AG04450 (cell line): ENCODE data around the gene RANGAP1. TPM values are rescaled to one million over a fixed set of nuclear protein-coding genes. Genes with fewer than 3 reads are reported as not detected.
A peak's percentile ranks its signal among the peaks of the same experiment; 100 is the strongest.
"Not testable (repeated sequence)": the region's sequence is repeated elsewhere in the genome, so short reads cannot be mapped to it uniquely, and the experiment has no call there.

Experiments used
- CTCF ChIA-PET: fragments of 300-600, 350-600 bp; formaldehyde crosslinking; extraction: SDS; loops from one replicate; lab custom pipeline; 2022; ENCODE audit warnings: antibody characterized with exemption, inconsistent platforms; lab: Charles Lee
- POLR2A ChIA-PET: fragments of 350-600 bp; formaldehyde crosslinking; extraction: SDS; loops from one replicate; lab custom pipeline; 2021; ENCODE audit warnings: antibody characterized with exemption, inconsistent platforms; lab: Yijun Ruan, JAX
- DNase-seq: peaks from one replicate; pipeline ENCODE4 v3.0.0-alpha.2; 2011; ENCODE audit warnings: low read depth, low spot score
- H3K27ac ChIP-seq: one replicate; pipeline ENCODE4 v1.5.1; 2012; ENCODE audit warnings: low read depth, low read length, control low read depth
- H3K27me3 ChIP-seq: one replicate; pipeline ENCODE4 v1.6.0; 2012; ENCODE audit warnings: low read length; ENCODE audit not compliant: control insufficient read depth, insufficient read depth
- H3K4me3 ChIP-seq: 2 replicates; pipeline ENCODE4 v1.5.1; 2011; ENCODE audit warnings: mild to moderate bottlenecking, low read depth, low read length, control low read depth
- H3K9me3 ChIP-seq: 2 replicates; pipeline ENCODE4 v1.5.1; 2012; ENCODE audit warnings: low read length; ENCODE audit not compliant: control insufficient read depth, insufficient read depth
- polyA plus RNA-seq: library from polyadenylated mRNA; depleted of rRNA; stranded (reverse); fragments of >200 nt; gene quantifications from 2 replicates; pipeline ENCODE4 v1.2.3, GENCODE V29; 2011
- TF ChIP-seq, protein P1 (sequence below): IDR thresholded peaks from 2 replicates; pipeline ENCODE4 v1.5.1; 2011; ENCODE audit warnings: low read depth, low read length, control low read depth, inconsistent platforms

Gene RANGAP1
- polyA plus RNA-seq, 1 experiment: 75.8 TPM

DNA sequence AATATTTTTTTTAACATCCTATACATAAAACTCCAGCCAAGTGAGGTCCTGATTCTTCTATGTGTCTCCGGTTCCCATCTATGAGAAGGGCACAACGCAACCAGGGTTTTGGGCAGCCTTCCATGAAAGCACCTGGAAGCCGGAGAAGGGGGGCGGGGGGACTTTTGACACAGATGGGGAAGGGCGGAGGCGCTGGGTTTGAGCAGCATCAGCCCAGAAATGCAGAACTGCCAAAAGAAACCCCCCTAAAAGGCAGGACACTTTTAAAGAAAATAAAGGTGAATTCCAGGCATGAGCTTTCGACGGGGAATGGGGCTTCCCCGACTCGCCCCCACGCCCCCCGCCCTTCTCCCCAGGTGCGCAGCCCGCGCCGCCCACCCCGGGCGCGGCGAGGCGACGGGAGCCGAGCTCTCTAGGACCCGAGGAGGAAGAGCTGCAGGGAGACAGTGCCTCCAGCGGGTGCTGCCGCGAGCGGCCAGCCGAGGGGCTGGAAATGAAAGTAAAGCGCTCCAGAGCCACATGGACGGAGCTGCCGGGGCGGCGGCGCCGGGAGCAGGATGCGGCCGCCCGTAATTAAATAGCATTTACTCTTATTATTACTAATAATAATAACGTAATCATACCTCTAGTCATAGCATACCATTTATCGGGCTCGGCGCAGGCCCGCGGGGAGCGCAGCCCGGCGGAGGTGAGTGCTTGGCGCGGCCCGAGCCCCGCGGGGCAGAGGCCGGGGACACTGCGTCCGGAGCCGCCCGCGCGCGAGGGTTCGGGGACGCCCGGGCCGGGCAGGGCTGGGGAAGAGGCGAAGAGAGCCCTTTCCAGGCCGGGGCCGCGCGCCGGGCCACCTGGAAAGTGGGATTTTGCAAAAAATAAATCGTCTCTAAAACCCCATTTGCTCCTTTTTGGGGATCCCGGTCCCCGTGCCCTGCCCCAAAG lies 15.4 kb upstream of the RANGAP1 start, which contains the start of gene ZC3H7B:
TSS of gene ZC3H7B (plus strand) at position 441 of the 936 bp plus-strand sequence. CDS start 19,136 bp downstream, outside the sequence.
- Histone ChIP-seq H3K27ac (peak within 1 kb of the TSS; percentile 73), H3K27me3 (no peaks in the 10 kb centered on the region), H3K4me3 (peak within 1 kb of the TSS; percentile 73), H3K9me3 (no peaks in the 10 kb centered on the region)
- POLR2A ChIA-PET: interaction anchor here (0.6 to 1.1 kb wide), 8 partner anchors 10 to 288 kb away, joined by 3 to 11 read pairs (median 6); partner anchors contain the start of genes PMM1, RANGAP1 and TEF
- TF ChIP-seq, protein P1, sequence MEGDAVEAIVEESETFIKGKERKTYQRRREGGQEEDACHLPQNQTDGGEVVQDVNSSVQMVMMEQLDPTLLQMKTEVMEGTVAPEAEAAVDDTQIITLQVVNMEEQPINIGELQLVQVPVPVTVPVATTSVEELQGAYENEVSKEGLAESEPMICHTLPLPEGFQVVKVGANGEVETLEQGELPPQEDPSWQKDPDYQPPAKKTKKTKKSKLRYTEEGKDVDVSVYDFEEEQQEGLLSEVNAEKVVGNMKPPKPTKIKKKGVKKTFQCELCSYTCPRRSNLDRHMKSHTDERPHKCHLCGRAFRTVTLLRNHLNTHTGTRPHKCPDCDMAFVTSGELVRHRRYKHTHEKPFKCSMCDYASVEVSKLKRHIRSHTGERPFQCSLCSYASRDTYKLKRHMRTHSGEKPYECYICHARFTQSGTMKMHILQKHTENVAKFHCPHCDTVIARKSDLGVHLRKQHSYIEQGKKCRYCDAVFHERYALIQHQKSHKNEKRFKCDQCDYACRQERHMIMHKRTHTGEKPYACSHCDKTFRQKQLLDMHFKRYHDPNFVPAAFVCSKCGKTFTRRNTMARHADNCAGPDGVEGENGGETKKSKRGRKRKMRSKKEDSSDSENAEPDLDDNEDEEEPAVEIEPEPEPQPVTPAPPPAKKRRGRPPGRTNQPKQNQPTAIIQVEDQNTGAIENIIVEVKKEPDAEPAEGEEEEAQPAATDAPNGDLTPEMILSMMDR: peak; percentile 66
- CTCF ChIA-PET: interaction anchor here (0.6 to 1.8 kb wide), 7 partner anchors 12 to 403 kb away, joined by 3 to 7 read pairs (median 3); no protein-coding TSS in a partner anchor
- DNase-seq: peak; percentile 27

DNA sequence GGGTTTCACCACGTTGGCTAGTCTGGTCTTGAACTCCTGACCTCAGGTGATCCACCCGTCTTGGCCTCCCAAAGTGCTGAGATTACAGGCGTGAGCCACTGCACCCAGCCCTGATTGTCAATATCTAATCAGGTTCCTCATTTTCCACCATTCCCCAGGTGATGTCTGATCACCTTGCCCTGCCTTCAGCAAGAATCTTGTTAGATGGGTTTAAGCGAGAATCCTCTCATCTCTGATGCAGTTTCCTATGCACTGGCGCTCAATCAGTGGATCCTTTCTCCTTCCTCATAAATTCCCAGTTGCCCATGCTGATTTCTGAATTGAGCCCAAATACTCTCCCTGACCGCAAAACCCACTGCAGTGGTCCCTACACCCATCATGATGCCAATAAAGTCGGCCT lies 14.7 kb upstream of the RANGAP1 start:
- POLR2A ChIA-PET: interaction anchor here (1.0 to 1.1 kb wide), 4 partner anchors 11 to 81 kb away, joined by 3 to 11 read pairs (median 8); partner anchors contain the start of genes RANGAP1 and TEF
- CTCF ChIA-PET: interaction anchor here (0.7 to 1.8 kb wide), 3 partner anchors 13 to 57 kb away, joined by 3 to 7 read pairs (median 6); no protein-coding TSS in a partner anchor

DNA sequence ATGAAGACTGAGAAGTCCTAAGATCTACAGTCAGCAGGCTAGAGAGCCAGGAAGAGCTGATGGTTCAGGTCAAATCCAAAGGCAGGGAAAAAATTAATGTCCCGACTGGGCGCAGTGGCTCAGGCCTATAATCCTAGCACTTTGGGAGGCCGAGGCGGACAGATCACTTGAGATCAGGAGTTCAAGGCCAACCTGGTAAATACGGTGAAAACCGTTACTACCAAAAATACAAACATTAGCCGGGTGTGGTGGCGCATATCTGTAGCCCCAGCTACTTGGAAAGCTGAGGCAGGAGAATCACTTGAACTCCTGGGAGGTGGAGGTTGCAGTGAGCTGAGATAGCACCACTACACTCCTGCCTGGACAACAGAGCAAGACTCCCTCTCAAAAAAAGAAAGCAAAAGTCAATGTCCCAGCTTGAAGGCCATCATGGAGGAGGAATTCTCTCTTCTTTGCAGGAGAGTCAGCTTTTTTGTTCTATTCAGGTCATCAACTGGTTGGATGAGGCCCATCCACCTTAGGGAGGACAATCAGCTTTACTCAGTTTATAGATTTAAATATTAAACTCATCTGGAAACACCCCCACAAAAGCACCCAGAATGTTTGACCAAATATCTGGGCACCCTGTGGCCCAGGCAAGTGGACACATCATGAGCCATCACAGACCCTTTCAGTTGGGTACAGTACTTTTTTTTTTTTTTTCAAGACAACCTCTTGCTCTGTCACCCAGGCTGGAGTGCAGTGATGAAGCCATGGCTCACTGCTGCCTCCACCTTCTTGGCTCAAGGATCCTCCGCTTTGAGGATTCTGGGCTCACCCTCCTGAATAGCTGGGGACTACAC lies 11.1 kb upstream of the RANGAP1 start:
- TF ChIP-seq, protein P1: no peak
- Histone ChIP-seq H3K27ac (no peak overlapping the region), H3K27me3 (no peaks in the 10 kb centered on the region), H3K9me3 (peaks cover 2% of the 10 kb centered on the region; the same call in 1 of the 2 replicates), H3K4me3 (no peak overlapping the region)
- CTCF ChIA-PET: no interaction called here
- POLR2A ChIA-PET: interaction anchor here (0.6 kb wide), 1 partner anchor 24 kb away, joined by 3 read pairs; no protein-coding TSS in a partner anchor
- DNase-seq: no peak

More for the DNA sequence above, 14.7 kb upstream of the RANGAP1 start:
- no peak overlapping the region for H3K27ac ChIP-seq
- no peaks in the 10 kb centered on the region for H3K9me3 ChIP-seq
- DNase-seq: no peak
- H3K4me3 ChIP-seq: peak overlapping the region; percentile 73
- no peaks in the 10 kb centered on the region for H3K27me3 ChIP-seq
- TF ChIP-seq, protein P1: no peak

DNA sequence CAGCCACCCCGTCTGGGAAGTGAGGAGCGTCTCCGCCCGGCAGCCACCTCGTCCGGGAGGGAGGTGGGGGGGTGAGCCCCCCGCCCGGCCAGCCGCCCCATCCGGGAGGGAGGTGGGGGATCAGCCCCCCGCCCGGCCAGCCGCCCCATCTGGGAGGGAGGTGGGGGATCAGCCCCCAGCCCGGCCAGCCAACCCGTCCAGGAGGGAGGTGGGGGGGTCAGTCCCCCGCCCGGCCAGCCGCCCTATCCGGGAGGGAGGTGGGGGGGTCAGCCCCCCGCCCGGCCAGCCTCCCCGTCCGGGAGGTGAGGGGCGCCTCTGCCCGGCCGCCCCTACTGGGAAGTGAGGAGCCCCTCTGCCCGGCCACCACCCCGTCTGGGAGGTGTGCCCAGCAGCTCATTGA lies 8.8 kb upstream of the RANGAP1 start:
- H3K27me3 ChIP-seq, POLR2A ChIA-PET, CTCF ChIA-PET, H3K4me3 ChIP-seq, H3K9me3 ChIP-seq, H3K27ac ChIP-seq, DNase-seq: not testable (repeated sequence)
